GM04504 (cell line): ENCODE data around the gene SPON2.

Source experiments
- DNase-seq: peaks from one replicate; pipeline ENCODE4 v3.0.0-alpha.2; 2012; ENCODE audit warnings: low read depth

SPON2 gene

DNA sequence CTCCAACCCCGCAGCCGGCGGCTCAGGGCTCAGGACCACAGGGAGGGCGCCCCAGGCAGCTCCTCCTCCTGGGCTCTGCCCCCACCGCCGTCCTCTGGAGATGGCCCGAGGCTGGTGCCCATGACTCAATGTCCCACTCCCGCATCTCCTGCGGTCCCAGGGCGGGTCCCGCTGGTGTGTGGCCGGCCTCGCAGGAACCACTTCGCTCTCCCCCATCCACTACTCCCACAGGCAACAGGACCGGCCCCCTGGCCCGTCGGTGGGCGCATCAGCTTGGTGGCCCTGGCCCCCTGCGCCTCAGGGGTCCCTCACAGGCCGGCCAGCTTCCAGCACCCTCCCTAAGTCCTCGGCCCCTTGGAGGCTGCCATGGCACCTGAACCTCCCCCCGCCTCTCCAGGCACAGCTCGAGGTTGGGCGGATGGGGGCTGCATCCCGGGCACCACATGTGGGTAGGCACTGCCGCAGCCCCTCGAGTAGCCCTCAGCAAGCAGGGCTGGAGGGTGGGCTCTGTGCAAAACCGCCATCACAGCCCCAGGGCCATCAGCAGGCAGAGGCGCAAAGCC lies 22.8 kb upstream of the SPON2 start:
- no peak for DNase-seq

DNA sequence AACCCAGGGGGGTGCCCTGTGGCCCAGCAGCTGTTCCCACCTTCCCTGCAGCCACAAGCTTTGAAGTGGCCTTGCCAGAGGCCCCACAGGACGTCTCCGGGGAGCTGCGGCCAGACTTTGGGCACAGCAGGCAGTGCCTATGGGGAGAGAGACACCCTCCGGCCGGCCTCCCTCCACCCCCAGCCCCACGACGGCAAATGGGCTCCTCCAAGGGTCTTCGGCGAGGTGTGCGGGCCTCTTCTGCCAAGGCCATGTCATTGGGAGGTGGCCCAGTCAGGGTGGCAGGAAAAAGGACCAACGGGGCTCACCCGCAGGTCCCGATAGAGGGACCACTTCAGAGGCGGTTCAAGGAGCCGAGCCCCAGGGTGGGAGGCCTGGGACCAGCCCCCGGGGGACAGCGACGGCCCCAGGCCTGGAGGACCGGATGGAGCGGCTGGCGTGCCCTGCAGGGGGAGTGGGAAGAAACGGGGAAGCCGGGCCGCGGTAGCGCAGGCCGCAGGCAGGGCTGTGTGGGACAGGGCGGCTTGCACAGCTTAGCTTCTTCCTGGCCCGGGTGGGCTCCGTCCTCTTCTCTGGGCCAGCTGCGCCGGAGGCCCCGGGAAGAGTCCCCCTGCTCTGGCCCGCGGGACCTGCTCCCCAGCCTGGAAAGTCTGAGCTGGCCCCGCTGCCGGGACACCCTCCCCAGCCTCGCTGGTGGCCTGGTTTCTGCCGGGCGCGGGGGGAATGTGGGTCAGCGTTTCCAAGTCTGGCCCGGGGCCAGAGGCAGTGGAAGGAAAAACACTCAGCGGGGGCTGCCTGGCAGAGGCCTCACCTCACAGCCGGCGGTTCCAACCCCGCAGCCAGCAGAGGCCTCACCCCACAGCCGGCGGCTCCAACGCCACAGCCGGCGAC lies 21.9 kb upstream of the SPON2 start:
- DNase-seq, result no peak

DNA sequence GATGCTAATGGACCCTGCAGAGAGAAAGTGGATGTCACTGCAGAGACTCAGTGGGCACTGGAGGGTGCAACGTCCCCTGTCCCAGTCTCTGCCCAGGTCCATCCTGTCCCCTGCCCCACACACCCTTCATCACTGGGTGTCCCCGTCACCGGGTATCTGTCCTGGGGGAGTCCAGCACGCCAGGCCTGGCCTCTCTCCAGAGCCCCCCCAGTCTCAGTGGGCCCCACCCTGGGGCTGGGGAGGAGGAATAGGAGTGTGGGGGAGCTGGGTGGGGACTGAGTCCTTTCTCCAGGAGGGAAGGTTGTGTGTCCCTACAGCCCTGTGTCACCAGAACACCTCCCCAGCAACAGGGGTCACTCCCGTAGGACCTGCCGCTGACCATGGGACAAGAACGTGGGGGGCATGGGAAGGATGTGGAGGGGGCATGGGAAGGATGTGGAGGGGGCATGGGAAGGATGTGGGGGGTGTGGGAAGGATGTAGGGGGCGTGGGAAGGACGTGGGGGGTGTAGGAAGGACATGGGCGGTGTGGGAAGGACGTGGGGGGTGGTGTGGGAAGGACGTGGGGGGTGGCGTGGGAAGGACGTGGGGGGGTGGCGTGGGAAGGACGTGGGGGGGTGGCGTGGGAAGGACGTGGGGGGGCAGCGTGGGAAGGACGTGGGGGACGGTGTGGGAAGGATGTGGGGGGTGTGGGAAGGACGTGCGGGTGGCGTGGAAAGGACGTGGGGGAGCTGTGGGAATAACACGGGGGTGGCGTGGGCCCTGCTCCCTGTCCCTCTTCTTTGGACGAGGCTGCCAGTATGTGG lies 21.0 kb upstream of the SPON2 start:
- no peak for DNase-seq

DNA sequence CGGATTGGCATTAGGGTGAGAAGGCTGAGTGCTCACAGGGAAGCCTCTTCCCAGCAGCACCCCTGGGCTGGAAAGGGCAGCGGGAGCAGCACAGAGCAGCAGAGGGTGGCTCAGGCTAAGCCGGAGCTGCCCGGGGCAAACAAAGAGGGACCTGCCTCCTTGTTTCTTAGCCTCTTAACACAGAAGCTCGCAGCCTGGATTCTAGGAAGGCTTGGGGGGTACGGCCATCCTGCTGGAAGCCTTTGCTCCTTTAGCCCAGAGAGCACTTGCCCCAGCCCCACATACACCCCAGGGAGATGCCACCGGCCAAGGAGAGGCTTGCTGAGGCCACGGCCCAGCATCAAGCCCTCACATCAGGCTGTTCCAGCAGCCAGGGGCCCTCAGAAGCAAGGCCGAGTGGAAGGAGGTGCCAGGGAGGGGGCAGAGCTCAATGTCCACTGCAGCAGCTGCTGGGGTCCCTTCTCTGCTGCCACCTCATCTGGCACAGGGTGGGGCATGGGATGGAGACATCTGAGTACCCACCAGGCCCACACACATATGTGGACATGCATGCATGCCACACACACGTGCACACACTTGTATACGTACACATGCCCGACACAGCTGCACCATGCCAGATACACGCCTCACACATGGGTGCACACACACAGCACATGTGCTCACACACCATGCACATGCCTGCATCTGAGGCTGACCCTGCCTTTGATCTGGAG lies 20.3 kb upstream of the SPON2 start:
- no peak for DNase-seq

DNA sequence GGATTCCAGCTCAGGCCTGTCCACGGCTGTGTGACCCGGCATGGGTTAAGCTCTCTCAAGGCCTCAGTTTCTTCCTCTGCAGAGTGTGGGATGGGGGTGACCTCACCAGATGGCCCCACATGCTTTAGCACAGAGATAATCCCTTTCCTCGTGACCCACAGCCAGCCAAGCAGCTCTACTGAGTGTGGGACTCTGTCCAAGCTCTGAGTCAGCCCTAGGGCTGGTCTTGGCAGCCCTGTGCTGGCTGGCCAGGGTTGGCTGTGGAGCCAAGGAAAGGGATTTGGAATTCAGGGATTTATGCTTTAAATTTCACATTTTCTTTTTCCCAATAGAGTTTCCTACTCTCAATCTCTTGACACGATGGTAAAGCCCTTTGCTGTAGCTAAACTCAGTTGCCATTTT lies 19.7 kb upstream of the SPON2 start:
- peak; percentile 96 for DNase-seq

DNA sequence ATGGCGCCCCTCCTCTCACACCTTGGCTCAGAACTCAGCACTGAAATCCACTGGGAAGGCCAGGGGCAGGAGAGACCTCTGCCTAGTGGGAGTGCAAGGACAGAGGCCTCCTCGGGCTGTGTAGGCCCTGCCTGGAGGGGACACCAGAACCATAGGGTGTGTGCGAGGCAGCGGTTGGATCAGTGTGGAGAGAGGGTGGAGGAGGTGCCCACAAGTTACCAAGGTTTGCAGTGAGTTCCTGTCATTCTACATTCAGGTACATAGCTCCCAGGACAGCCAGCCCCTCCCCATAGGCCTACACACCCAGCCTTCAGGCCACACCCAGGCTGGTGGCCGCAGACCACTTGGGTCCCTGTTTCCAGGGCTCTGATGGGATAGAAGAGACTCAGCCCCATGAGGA lies 19.2 kb upstream of the SPON2 start:
- no peak for DNase-seq

DNA sequence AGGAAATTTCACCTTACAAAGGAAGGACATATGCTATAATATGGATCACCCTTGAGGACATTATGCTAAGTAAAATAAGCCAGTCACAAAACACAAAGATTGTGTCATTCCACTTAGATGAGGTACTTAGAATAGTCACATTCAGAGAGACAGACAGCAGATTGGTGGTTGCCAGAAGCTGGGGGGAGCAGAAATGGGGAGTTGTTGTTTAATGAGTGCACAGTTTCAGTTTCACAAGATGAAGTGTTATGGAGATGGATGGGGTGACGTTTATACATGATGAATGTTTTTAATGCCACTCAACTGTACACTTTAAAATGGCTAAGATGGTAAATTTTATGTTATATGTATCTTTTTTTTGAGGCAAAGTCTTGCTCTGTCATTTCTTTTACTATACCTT lies 14.8 kb upstream of the SPON2 start:
- no peak for DNase-seq

DNA sequence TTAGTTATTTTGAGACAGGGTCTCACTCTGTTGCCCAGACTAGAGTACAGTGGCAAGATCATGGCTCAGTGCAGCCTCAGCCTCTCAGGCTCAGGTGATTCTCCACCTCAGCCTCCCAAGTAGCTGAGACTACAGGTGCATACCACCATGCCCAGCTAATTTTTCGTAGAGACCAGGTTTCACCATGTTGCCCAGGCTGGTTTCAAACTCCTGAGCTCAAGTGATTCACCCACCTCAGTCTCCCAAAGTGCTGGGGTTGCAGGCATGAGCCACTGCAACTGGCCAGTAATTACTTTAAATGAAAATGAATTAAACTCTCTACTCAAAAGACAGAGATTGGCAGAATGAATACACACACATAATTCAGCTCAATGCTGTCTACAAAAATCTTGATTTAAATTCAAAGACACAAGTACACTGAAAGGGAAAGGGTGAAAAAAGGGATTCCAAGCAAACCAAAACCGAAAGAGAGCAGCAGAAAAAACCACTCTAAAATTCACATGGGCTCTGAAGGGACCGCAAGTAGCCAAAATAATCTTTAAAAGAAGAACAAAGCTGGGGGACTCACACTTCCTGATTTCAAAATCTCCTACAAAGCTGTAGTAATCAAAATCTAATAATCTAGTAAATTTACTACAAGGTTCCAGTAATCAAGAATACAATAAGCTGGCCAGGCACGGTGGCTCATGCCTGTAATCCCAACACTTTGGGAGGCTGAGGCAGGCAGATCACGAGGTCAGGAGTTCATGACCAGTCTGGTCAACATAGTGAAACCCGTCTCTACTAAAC lies 11.8 kb upstream of the SPON2 start:
- DNase-seq, result no peak

DNA sequence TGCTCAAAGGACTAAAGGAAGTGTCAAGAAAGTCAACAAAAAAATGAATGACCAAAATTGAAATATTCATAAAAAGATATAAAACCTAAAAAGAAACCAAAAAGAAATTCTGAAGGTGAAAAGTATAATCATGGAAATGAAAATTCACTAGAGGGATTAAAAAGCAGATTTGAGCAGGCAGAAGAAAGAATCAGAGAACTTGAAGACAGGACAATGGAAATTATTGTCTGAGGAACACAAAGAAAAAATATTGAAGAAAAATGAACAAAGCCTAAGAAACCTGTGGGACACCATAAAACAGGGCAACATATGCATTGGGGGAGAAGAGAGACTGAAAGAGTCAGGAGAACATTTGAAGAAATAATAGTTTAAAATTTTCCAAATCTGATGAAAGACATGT lies 9.9 kb upstream of the SPON2 start:
- no peak for DNase-seq

DNA sequence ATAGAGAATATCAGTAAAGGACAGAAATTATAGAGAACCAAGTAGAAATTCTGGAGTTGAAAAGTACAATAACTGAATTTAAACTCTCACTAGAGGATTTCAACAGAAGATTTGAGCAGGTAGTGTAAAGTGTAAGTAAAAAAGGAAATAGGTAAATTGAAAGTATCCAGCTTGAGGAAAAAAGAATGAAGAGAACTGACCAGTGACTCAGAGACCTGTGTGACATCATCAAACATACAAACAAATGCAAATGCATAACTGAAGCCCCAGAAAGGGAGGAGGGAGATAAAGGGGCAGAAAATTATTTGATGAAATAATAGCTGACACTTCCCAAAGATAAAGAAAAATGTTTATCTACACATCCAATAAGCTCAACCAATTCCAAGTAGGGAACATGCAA lies 8.3 kb upstream of the SPON2 start:
- no peak for DNase-seq

DNA sequence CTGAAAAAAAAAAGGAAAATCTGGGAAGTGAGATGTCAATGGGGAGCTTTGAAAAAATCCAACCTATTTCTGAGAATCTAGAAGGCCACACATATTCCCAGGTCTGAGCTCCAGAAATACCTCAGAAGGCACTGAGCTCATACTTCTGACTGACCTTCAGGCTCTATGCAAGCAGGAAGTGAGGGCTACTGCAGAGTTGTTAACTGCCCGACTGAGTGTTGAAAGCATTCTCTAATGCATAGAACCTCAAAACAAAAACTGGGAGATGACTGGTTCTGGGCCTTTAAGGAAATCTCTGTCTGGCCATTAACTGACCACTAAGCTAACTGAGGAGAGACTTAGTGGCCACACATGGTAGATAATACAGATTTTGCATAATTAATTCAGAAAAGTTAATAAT lies 7.6 kb upstream of the SPON2 start:
- no peak for DNase-seq

DNA sequence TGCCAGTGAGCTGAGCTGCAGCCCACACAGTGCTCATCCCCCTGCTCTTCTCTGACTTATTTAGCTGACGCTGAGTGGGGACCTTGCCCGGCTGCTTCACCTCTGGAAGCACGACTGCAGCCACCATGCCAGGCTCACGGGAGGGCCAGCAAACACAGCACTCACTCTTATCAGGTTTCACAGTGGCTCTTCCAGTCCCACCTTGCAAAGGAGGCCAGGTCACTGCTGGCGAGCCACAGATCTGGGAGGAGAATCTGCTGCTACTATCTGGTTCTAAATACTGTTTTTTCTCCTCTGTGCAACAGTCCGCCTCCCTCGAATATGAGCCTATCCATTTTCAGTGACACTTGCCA lies 6.7 kb upstream of the SPON2 start:
- no peak for DNase-seq

DNA sequence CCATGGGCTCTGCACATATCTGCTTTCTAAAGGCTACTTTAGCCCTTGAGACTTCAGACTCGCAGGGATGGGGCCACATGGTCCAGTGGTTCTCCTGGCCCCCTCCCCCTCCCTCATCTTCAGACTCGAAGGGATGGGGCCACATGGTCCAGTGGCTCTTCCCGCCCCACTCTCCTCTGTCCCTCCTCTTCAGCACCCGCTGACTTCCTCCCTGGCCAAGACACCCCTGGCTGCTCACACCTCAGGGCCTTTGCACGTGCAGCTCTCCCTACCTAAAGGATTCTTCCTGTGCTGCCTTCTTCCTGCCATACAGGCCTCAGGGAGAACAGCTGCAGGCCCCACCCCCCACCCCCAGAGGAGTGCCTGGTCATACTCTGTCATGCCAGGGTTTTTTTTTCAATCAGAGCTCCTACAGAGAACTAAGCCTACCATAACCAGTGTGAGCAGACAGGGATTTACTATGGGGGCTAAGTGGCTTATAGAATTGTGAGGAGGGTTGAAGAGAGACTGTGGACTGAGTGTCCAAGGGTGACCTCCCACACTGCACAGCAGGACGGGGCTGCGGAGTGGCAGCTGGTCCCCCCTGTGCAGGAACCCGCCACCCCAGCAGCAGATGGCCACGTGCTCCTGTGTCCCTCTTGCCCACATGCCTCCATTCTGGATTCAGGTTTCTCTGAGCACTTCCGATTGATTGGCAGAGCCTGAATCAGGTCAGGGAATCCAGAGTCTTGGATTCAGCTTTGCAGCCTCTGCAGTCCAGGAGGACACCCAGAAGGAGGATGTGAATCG lies 6.1 kb upstream of the SPON2 start:
- no peak for DNase-seq

DNA sequence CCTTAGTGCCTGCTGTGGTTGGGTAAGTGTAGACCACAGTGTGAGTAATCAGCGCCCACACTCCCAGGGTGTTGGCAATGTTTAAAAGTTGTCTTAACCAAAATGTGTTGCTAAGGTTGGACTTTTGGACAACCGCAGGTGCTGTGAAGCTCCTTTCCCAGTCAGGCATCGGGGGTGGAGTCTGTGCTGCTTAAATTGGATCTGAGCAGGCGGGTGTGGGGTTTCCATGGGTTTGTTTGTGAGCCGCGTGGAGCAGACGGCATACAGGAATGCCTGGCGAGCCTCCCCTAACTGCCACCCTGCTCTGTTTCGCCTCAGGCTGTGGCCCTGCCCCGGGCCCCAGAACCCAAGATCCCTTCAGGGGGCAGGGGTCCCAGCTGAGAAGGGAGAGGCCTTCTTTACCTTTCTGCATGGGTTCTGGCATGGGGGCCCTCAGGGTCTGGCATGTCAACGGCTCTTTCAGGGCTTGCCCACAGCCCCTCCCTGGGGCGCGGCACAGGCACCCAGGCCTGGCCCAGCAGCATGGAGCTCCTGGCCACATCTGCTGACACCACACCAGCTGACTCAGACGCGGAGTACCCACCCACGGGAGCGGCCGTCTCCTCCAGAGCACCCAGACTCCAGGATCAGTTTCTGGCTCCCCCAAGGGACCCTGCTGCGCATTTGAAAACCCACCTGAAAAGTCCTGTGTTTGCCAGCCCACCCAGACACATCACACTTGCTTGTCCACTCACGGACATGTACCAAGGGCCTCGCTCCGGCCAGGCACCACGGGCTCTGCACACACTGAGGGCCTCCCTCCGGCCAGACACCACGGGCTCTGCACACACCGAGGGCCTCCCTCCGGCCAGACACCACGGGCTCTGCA lies 5.1 kb upstream of the SPON2 start:
- DNase-seq, result no peak

DNA sequence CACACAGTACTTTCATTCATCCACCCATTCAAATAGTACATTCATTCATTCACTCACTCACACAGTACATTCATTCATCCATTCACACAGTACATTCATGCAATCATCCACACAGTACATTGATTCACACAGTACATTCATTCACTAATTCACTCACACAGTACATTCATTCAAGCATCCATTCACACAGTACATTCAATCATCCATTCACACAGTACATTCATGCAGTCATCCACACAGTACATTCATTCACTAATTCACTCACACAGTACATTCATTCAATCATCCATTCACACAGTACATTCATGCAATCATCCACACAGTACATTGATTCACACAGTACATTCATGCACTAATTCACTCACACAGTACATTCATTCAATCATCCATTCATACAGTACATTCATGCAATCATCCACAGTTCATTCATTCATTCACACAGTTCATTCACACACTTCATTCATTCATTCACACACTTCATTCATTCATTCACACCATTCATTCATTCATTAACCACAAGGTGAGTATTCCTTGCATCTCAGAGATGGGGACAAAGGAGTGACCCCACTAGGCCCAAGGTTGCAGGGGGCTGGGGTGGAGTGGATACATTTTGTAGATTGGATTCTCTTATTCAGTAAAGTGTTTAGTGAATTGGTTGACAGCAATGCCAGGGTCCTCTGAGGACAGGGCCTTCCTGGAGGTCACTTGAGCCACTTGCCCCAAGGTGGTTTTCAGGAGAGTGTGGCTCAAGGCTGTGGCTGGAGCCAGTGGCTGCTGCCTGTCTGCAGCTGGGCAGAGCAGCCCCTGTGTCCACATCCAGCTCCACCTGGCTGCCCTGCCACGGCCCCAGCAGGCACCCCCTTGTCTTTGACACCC lies 4.3 kb upstream of the SPON2 start:
- no peak for DNase-seq

DNA sequence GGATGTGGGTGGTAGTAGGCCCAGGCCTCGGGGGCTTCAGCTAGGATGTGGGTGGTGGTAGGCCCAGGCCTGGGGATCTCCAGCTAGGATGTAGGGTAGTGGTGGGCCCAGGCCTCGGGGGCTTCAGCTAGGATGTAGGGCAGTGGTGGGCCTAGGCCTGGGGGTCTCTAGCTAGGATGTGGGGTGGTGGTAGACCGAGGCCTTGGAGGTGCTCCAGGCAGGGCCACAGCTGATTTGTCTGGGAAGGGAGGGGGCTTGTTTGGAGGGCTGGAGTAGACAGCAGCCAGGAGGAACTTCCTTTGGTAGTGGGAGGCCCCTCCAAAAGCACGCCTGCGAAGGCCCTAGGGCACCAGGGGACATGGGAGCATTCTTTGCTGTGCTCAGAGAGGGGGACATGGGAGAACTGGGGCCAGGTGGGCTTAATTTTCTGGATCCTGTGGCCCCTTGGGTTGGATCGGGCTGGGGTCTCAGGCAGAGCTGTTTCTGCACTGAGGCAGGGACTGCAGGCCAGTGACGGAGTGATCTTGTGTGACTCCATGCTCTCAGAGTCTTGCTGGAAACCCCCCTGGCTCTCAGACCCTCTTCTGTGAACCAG lies 3.3 kb upstream of the SPON2 start:
- DNase-seq, result no peak

DNA sequence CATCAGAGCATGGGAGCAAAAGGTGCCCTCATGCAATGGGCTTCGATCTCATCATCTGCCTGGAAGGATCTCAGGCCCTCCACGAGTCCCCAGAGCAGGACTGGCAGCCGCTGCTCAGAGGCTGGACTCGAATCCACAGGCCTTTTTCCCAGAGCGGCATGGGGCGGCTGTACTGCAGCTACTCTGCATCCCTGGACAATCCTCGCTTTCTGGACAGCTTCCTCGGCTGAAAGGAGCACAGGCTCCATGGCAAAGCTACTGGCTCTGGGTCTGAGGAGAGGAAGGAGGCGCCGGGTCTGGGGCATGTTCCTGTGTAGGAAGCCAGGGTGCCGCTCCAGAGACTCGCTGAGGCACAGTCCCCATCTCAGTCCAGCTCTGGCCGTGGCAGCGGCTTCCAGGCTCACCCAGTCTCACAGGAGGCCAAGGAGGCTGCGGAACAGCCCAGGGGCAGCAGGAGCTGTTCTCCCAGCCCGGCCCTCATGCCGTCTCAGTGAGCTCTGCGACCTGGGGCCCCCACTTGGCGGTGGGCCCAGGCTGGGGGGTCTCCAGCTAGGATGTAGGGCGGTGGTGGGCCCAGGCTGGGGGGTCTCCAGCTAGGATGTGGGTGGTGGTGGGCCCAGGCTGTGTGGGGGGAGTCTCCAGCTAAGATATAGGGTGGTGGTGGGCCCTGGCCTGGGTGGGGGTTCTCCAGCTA lies 2.7 kb upstream of the SPON2 start:
- DNase-seq, result no peak
